ENCODE data around the gene CBLB.

The CBLB gene

DNA sequence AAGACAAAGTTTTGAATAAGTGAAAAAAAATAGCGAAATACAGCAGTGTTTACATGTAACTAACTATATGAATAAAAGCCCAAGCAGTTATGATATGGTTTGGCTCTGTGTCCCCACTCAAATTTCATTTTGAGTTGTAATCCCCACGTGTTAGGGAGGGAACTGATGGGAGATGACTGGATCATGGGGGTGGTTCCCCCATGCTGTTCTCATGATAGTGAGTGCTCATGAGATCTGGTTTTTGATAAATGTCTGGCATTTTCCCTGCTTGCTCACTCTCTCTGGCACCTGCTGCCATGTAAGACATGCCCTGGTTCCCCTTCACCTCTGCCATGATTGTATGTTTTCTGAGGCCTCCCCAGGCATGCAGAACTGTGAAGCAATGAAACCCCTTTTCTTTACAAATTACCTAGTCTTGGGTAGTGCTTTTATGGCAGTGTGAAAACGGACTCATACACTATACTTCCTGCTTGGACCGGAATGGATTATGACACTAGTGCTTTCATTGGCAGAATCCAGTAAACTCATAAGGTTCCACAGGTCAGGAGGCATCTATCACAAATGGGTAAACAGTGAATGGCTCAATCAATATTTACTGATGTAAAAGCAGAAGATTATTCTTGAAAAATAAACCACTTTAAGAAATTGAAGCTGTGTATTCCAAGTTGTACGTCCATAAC, 192.1 kb downstream of the CBLB start:
- no peak for DNase-seq

DNA sequence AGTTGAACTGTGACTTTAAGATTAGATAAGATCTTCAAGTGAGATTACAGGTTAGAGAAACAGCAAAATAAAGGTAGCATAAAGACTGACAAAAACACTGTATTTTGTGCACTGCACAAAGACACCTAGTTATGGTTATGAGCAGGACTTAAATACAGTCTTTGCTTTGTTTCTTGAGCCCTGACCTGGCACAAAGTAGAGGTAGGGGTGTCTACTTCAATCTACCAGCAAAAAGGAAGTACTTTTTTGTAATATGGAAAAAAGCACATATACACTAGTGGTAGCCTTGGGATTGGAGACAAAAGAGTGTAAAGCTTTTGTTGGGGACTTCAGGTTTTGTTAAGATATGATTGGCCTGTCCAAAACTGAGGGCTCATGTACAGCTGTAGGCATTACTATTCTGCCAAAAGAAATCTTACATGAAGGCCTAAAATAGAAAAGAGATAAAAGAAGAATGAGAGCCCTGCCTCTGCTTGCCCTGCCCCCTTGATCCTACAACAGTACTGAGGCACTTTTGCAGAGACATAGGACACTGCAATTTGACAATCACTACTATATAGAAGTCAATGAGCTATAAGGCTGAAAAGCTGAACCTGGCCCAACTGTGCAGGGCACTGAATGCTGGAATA, 194.3 kb downstream of the CBLB start:
- DNase-seq: no peak

DNA sequence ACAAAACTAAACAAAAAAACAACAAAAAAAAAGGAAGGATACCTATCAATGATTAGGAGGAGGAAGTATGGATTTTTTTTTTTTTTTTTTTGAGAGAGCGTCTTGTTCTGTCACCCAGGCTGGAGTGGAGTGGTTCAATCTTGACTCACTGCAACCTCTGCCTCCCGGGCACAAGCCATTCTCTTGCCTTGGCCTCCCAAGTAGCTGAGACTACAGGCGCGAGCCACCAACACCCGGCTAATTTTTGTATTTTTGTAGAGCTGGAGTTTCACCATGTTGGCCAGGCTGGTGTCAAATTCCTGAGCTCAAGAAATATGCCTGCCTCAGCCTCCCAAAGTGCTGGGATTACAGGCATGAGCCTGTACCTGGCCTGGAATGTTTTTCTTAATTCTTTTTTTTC, 195.8 kb downstream of the CBLB start:
- DNase-seq: no peak

DNA sequence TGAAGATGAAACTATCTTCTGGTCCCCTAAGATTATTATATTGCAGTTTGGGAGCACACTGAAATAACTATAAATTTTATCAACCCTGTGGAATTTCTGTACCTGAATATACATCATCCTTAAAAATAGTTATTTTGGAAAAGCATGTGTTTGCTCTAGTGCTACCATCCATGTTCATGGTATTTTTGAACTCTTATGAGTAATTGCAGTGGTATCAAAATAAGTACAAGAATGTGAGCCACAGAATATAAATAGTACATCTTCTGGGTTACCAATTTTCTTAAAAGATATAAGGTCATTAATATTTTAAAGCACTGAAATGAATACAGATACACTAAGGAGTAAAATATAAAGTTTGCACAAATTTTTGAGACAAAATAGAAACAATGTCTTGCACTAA, 206.5 kb downstream of the CBLB start:
- DNase-seq: no peak

DNA sequence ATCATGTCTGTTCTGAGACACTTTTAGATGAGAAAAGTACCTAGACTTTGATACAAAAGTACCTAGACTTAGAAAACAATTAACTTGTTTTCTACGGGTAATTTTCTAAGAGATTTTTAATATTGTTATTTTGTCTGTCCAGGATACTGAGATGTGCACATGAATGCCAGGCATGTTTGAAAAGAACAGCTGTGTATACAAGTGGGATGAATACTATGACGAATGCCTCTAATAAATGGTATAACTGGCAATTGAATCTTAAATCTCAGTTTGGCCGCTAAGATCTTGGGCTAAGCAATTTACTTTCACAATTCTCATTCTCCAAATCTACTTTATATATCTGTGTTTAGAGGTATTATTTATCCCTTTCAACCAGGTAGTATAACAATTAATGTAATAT, 207.4 kb downstream of the CBLB start:
- DNase-seq: no peak

DNA sequence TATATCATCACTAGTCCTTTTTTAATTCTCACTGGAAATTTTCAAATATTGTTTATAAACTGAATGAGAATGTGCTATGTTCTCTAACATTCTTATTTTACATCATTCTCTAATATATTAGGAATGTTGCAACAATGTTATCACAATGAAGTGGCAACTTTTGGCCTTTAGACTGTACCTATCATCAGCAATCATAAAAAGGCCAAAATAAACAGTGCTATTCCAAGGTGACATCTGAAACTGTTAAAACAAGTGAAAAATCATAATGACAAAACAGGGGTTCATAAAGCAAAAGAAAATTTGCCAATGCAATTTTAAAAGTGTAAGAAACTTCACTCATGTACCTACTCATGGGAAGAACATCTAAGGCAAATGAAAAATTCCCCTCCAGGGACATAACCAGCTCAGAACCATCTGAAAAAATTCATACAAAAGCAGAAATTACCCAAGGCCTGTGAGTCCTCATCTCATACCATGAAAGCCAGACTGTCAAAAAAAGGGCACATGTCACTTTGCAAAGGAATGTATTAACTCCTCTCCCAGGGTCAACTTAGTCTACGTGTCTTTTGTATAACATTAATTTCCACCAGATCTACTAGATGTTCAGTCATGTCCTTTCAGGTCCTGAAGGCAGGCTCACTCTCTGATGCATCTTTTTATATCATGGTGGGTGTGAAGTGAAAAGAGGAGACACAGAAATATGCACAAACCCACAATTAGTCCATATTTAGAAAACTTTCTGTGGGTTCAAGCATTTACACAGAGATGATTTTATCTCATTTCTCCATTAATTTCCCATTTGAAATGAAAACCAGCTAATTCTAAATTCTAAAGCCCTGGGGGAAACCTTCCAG, 211.9 kb downstream of the CBLB start:
- no peak for DNase-seq

DNA sequence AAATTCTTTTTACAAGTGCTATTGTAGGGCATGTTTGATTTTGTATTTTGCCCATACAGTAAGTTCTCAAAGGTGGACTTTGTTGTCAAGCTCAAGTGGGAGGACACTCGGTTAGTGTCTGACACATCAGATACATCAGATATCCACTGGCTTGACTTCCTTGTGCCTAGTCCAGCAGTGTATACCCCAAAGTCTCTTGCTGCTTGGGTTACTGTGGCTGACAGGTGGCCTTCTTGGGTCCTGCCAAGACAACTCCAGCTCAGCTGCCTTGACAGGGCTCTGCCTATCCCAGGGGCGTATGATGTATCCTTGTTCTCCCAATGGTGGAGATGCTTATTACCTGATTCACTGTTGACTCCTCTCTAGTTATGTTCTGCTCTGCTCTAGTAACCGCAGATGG, 214.9 kb downstream of the CBLB start:
- no peak for DNase-seq

DNA sequence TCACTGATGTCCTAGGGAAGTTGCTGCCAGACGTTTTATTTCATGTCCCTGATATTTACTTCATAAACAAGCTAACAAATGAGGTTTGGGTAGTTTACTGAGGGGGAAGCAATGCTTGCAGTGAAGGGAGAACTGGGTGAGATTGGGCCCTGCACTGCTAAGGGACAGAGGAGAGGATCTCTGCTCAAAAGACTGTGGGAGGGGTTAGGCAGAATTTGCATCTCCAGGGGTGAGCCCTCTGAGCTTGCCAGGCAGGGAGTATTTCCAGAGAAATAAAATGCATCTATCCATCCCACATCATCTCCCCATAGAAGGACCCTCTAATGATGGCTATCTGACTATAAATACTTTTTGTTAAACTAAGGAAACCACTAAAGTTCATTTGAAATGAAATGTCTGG, 215.6 kb downstream of the CBLB start:
- DNase-seq: no peak

DNA sequence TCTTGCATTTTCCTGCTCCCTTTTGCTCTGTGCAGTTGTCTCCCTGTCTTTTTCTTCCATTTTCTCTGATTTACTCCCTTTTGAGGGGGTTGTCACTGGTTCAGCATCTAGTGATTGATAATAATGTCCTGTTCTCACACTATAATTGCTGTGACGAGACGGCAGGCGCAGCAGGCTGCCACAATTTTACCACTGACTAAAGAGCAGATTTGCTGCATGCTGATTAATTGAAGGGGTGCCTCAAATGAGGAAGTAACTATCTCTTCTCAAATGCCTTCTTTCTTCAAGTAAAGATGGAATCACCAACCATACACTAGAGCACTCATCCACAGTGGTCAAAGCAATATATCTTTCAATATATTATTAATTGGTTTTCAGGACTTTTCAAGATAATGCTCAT, 219.3 kb downstream of the CBLB start:
- DNase-seq: no peak

DNA sequence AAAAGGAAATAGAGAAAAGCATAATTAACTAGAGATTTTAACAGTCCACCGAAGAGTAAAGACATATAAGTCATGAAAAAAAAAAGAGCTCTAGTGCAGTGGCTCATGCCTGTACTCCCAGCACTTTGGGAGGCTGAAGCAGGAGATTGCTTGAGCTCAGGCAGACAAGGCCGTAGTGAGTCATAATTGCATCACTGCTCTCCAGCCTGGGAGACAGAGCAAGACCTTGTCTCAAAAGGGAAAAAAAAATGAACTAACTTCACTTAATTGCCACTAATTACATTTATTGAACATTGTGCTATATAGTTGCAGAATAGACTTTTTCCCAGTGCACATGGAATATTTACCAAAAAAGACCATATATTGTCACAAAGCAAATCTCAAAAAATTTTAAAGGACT, 221.8 kb downstream of the CBLB start:
- no peak for DNase-seq

DNA sequence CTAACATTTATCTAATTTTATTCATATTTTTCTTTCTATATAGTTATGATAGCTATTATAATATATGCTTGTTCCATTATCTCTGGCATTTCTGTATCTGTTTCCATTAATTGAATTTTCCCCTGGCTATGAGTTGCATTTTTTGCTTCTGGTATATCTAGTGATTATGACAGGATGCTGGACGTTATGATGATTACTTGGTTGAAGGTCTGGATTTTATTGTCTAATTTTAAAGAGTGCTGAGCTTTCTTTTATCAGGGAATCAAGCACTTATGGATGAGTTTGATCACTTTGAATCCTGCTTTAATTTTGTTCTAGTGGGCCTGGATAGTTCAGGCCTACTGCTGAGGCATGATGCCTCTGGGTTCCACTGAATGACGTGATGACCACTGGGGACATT, 229.7 kb downstream of the CBLB start:
- DNase-seq: no peak

DNA sequence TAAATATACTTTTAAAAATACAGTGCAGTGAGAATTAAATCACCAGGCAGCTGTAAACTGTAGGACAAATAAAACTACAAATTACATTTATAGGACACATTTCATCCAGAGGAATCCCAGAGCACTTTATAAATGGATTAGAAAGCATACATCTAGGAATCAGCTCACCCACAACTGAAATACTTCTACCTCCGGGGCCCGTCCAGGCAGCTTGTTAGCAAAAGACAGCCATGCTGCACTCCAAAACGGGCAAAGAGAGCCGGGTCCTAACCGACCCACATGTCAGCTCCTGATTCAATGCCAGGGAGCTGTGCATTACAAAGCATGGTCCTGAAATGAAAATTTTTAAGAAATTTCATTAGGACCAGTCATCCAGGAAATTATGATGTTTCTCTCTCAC, 234.1 kb downstream of the CBLB start:
- no peak for DNase-seq

DNA sequence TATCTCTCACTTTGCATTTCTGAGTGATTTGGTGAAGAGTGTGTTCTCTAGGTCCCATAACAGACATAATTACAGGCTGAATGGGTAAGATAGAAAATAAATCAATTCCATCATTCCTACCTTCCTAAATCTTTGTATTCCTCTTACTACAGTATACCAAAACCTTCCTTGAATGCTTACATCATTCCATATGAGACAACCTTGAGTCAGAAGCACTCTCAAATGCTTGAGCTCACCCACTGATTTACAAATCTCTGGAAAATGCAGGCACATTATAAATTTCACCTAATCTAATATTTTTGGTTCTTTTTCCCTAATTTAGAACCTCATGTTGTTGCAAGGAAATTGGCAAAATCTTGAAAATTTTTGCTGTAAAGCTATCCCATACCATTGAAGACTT, 239.1 kb downstream of the CBLB start:
- DNase-seq: no peak

DNA sequence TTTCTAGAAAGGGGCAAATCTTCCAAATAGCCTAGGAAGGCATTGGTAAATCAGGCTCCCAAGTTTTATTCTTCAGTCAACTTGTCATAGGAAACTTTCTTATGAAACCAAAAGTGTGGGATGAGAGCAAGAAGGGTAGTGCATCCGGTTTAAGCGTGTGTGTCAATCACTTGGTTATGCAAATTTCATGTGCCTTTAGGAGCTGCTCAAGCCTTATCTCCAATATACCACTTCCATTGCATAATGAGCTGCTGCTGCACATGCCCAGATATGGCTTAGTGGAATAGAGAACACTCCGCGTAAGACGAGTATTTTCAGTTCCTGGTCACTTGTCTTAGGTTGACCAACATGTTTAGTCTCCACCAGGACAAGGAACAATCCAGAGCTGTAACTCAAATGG, 242.1 kb downstream of the CBLB start:
- no peak for DNase-seq

DNA sequence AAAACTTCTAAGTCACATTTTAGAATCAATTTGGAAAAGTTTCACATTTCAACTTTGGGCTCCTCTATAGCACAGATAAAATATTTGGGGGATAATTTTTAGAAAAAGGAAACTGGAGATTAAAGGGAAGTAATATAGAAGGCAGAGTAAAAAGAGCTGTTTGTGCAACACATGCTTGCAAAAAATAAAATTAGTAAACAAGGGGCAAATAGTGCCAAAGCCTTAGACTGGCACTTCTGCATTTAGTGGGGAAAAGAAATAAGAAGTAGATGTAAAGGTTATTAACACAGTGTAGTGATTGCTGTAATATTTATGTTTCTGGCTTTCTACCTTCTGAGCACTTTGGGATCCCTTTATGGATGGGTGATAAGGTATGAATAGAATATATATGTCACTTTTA, 246.6 kb downstream of the CBLB start:
- DNase-seq: no peak

DNA sequence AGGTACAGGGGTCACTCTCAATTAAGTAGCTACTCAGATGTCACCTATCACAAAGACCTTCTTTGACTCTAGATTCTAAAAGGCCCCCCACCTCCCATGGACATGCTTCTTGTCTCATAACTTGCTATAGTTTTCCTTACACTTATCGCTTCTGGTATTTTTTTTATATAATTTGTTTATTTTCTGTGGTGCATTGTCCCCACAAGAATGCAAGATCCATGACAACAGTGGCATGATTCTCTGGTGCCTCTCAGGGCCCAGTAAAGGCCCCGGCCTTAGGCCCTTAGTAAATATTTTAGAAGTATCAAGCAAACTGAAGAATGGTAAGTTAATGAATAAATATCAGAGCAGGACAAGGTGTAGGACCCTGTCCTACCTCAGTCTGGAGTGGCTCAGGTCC, 248.6 kb downstream of the CBLB start:
- DNase-seq: no peak

DNA sequence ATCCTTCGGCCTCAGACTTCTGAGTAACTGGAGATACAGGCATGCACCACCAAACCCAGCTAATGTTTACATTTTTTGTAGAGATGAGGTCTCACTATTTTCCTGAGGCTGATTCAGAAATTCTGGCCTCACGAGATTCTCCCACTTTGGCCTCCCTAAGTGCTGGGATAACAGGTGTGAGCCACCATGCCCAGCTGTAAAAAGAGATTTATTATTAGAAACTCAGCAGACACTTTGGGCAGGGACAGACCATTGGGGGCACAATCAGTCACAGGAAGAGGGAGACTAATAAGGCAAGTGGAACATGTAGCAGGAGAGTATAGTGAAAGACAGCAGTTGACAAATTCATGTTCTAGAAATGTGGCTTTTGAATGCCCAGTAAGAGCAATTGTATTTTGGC, 249.2 kb downstream of the CBLB start:
- no peak for DNase-seq

DNA sequence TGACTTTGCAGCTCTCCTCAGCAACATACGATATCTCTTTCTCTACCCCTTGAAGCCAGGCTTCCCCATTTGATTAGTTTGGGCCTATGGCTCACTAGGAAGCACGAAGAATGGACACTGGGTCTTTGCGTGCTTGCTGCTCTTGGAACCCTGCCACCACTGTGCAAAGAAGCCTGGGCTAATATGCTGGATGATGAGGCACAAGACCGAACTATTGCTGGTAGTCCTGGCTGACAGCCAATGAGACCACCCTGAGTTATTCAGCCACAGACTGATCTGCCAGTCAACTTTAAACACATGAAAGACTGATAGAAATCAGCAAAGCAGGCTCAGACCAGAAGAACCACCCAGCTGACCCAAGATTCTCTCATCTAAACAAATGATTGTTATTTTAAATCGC, 250.3 kb downstream of the CBLB start:
- DNase-seq: no peak

DNA sequence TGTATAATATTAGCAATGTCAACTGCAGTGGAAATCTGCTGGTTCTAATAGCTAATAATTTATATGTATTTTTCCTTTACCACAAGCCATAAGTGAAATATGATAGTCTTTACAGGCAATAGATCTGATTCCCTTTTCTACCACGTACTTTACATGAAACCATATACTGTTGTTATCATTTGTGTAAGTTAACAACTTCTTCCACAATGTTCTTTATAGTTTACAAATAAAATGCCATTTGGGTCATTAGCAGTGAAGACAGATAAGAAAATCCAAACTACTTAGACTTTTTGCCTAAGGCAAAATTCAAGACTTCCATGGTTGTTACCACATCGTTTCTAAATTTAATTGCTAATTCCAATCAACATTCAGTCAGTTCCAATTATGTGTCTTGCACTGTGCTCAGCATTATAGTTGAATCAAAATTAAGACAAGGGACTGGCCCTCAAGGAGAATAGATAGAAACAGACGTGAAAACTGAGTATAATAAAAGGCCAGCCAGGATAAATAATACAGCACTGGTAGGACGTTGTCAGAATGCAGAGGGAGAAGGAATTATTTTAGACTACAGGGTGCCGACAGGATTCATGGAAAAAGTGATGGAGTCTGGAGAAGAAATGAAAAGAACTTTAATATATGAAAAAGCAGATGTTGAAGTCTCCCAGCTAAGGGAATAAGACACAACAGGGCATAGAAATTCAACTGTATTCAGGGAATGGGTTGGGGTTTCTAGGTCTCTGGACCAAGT, 252.3 kb downstream of the CBLB start:
- DNase-seq: no peak

DNA sequence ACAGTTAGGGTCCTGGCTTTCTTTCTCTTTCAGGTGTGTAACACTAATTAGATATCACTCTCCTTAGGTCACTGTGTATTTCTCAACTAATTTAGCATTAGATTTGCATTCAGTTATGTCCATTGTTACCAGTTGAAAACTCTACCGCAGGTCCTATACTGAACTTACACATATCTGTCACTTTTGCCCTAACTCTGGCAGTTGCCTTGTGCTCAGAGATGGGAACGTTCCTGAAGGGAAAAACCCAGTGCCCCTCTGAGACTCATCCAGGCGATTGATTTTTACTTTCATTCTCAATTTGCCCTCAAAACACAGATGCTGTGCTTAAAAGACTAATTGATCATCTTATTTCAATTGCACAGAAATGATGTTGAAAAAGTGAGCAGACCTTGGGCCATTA, 253.0 kb downstream of the CBLB start:
- no peak for DNase-seq

DNA sequence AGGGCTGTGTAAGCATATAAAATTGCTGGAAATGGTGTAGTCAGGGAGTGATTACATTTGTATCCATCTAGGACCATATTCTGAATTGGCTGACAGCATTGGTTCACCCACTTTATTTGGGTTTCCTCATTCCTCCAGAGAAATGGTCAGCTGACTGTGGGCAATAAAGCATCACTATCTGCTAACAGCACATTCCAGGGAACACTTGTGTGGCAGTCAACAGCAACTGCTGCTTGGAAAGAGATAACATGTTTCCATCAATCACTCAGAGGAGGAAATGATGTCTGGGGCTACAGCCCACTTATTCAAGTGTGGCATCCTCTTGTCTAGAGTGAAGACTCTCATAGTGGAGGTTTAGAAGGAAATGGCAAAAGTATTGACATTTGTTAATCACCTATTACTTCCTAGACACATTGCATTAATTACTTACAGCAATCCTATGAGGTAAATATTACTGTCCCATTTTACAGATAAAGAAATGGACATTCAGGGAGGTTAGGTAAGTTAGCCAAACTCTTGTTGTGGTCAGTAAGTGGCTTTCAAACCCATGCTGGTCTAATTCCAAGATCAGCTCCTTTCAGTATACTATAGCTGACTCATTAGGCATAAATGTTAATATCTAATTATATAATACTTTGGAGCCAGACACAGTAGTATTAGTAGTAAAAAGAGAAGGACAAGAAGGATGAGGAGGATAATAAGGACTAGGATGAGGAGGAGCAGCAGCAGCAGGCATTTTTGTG, 254.4 kb downstream of the CBLB start:
- no peak for DNase-seq

DNA sequence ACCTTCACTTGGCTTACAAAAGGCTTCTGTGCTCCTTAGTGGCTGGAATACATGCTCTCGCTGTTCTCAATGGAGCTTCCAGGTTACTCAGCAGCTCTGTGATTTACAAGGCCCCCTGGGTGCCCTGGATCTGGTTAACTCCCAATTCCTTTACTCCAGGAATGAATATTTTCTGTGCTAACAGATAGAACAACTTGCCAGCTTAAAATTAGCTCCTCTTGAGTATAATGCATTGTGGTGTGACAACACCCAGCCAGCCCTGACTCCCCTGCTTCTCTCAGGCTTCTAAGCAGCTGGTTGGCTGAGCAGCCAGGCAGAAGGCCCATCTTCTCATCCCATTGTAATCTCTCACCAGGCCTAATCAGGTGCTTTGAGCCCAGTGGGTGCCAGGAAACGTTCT, 255.7 kb downstream of the CBLB start:
- no peak for DNase-seq
